HG03439 (cell line): ENCODE data around the gene MICAL2.

Source experiments
- ATAC-seq: cut with Tn5 transposase; IDR thresholded peaks from one replicate; pipeline ENCODE4 v1.9.1; 2021; ENCODE audit warnings: mild to moderate bottlenecking, moderate library complexity; ENCODE audit not compliant: unreplicated experiment

Gene MICAL2

DNA sequence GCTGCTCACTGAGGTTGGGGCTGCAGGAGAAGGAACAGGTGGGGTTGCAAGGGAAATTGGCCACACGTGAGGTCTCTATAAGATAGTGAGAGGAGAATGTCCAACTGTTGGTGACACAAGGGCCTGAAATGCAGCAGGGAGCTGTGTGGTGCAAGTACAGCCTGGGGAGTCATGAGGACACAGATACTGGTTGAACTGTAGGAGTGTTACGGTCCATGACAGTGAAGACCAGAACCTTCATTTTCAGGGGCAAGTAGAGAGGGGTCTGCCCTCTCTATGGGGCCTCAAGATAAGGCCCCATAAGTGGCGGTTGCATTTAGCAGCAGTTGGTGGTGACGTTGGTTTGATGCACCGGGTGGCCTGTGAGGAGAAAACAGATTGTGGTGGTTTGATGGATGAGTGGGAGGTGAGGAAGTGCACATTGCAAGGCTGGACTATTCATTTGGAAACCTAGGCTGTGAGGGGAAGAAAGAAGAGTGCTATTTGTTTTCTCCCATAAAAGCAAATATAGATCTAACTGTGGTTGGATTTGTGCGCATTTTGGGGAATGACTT, 39.4 kb downstream of the MICAL2 start:
- no peak for ATAC-seq

GRCh38 chr11:12150831-12151382, 40.5 kb downstream of the MICAL2 start:
- no peak for ATAC-seq

DNA sequence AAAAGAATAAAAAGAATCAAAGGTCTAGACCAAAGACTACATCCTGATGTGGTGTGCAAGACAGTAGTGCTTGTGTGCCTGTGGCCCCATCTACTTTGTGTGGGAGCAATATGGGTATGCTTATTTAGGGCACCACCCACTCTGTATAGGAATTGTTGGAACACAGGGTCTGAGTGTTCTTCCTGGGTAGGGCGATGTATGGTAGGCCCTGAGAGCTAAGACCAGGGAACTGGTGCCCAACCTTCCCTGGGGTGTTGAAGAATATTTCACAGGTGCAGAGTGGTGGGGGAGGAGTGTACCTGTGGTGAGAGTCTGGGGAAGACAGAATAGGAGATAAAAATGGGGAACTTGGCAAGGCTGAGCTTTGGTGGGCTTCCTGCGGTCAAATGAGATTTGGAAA, 41.9 kb downstream of the MICAL2 start:
- no peak for ATAC-seq

- no peak for ATAC-seq
These were observed 44.7 kb downstream of the MICAL2 start for GRCh38 chr11:12154871-12155668.

DNA sequence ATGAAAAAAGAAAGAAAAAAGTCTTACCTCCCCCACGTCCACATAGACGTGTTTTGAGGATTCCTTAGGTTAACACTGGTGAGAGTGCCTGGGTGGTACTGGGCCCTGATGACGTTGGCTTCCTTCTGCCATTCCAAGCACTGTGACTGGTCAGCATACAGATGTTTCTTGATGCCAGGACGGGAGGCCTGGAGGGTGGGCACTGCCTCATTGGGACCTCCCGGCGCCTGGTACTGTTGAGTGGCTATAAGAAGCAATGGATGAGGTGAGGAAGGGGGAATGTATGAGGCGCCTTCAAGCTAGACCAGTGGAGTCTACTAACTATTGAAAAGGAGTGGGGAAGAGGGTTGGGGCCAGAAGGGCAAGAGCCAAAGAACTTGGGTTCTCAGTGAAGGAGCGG, 45.3 kb downstream of the MICAL2 start:
- ATAC-seq, result no peak

DNA sequence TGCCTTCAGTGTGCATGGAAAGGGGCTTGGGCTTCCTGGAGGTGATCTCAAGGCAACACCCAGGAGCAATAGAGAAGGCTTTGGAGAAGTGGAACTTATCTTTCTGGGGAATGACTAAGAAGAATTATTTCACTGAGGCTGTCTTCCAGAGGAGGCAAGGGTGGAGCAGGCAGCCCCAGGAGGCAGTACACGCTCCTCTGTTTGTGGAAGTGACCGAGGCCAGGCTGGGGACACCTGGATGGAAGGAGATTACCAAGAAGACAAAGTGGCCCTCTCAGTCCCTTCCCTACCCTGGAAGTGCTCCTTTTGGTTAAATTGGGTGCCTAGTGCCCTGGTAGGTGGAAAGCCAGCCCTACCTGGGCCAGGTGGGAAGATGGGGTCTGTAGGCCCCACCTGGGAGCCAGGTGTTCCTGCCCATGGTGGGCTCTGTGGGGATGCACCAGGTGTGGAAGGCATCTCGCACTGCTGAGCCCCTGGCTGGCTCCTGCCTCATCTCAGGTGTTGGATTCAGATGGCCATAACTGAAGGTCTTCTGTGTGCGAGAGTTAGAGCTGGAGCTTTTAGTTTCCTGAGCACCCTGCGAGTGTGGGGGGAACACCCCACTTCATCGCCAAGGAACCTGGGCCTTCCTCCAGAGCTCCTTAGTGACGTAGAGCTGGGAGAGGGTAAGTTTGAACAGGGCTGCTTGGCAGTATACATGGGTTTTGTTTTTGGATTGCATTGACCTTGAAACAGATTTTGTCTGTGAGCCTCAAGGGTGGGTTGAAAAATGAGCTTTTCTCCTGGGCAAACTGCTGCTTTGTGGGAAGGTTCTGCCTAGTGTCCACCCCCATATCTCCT, 46.1 kb downstream of the MICAL2 start:
- no peak for ATAC-seq

DNA sequence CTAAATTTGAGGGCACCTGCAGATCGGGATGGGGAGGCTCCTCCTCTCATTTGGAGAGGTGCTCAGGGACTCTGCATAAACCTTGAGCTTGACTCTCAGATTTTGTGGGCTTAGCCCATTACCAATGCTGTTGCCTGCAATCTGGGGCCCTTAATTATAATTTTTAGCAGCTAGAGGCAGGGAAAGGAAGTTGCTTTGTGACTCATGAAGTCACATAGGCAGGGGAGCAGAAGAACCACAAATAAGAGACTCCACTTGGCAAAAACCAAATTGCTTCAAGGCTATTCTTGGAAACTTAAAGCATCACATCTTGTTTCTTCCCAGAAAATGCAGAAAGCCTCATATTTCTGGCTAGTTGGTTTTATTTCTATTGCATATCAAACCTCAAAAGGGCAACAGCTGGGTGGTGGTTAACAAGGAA, 46.9 kb downstream of the MICAL2 start:
- ATAC-seq, result no peak

- no peak for ATAC-seq
These were observed 48.5 kb downstream of the MICAL2 start for GRCh38 chr11:12158909-12159308.

GRCh38 chr11:12159351-12160099, 49.1 kb downstream of the MICAL2 start:
- no peak for ATAC-seq

DNA sequence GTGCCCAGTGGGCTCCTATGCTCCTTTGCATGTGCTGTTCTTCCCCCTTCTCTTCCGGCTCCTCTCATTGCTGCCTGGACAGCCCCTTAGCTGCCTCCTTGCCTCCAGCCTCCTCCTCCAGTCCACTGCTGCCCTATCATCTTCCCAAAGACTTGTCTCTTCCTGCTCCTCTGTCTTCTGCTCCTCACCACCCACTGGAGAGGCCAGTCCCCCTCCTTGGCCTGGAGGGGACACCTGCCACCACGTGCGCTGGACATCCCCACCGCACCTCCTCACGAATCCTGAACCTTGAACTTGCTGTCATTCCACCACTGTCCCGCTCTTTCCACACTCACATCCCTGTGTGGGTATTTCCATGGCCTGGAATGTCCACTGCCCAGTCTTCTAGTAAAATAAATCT, 49.8 kb downstream of the MICAL2 start:
- no peak for ATAC-seq

GRCh38 chr11:12160680-12161079, 50.3 kb downstream of the MICAL2 start:
- ATAC-seq, result no peak

DNA sequence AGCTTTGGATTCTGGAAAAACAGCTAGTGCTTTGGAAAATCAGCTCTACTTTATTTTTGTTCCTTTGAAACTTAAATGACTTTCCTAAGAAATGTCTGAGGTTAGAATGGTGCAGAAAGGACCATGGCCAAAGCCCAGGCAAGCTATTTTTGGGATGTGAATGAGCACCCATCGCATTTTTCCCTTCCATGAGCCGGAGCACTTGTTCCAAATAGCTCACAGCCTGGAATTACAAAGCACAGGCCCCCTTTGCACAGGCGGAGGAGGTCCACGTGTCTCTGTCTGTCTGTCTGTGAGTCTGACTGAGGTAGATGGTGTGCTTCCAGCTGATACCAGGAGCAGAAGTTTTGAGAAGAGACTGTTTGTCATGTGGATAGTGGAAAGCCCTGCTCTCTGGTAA, 50.7 kb downstream of the MICAL2 start:
- ATAC-seq, result no peak

DNA sequence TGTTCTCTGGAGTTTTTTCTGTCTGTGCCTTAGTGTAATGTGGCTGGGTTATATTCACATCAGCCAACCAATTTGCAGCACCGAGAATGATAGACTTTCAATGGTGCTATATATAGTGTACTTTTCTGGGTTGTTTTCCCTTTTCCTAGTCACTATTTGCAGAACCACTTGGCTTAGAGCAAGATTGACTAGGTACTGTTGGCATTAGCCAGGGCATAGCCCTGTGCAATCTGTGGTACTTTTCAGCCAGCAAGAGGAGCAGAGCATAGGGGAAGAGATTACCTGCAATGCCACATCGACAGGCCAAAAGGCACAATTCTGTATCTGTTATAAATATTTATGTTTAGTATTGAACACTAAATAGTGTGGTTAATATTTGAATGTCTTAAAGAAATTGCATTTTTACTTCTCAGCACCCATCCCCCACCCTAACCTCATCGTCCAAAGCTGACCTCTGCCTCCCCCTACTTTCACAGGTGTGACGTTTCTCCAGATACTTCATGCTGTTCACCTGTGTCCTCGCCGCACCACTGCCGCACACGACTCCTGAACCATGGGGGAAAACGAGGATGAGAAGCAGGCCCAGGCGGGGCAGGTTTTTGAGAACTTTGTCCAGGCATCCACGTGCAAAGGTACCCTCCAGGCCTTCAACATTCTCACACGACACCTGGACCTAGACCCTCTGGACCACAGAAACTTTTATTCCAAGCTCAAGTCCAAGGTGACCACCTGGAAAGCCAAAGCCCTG, 51.4 kb downstream of the MICAL2 start:
- ATAC-seq, result no peak

GRCh38 chr11:12162652-12163051, 52.3 kb downstream of the MICAL2 start:
- ATAC-seq, result no peak

DNA sequence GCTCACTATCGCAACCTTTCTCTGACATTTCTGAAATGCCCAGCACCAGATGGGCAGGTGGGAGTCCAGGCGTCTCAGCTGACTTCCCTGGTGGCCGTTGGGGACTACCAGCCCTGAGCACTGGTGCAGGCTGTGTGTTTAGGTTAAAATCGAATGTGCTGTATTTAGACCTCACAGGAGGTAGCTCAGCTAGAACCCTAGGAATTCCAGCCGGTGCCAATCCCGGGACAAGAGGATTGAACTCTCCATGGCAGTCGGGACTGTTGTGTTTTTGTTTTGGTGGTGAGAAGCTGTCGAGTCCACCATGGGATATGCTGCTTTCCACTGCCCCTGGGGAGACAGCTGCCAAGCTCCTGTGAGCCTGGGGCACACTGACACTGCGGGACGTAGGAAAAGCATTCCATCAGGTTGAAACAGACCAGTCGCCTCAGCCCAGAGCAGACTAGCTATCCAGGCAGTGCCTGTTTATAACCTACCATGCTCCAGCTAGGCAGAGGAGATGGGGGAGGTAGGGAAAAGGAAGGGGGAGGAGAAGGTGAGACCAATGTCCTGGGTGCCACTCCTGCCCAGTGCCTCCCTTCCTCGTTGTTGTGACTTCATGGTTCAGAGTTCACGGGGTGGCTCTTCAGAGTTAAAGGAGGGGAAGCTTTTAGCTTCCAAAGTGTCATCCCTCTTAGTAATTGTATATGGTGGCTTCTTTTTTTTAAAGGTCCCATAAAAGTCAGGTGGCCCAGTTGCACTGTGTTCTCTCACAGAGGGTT, 53.0 kb downstream of the MICAL2 start:
- ATAC-seq, result no peak

- no peak for ATAC-seq
These were observed 53.9 kb downstream of the MICAL2 start for GRCh38 chr11:12164061-12165014.

DNA sequence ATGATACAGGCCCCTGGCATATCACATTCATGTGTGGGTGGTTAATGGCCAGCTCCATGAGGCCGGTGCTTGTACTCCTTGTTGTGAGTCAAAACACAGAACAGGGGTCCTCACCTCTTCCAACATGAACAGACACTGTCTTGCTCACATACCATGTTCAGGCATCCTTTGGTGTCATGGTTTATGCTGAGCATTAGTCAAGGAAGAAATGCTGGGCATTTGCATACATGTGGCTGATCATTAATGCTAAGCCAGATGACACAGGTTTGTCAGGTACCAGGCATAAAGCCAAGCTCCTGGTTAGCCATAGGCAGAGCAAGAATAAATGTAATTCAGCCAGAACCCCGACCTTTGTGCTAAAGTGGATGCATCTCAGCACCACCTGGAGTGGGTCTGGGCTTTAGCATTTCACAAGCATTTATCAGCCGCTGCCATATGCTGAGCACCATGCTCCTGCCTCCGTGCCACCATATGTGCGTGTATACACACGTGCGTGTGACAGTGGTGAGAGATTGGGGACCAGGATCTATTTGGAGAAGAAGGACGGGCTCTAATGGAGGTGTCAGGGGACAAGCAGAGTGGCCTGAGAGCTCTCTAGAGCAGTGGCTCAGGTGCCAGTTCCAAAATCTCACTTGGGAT, 55.0 kb downstream of the MICAL2 start:
- ATAC-seq, result no peak
